WTC11 (cell line): Measurements from ENCODE around the gene SFT2D2. TPM values are rescaled to one million over a fixed set of nuclear protein-coding genes. Genes with fewer than 3 reads are reported as not detected.

Experiments used
- ARID4B ChIP-seq: sonication (generic); formaldehyde crosslinking; IDR thresholded peaks from 2 replicates; pipeline ENCODE4 v1.8.0; 2023; ENCODE audit warnings: missing genetic modification reagents, mild to moderate bottlenecking, borderline replicate concordance
- ATF6 ChIP-seq: sonication (generic); formaldehyde crosslinking; IDR thresholded peaks from 2 replicates; pipeline ENCODE4 v1.8.1; 2023; ENCODE audit warnings: mild to moderate bottlenecking, missing genetic modification reagents
- CTCF ChIP-seq: fragments of 200-600 bp; IDR thresholded peaks from 2 replicates; pipeline ENCODE4 v1.8.0; 2022; ENCODE audit warnings: antibody characterized with exemption
- GABPB1 ChIP-seq: sonication (generic); formaldehyde crosslinking; IDR thresholded peaks from 2 replicates; pipeline ENCODE4 v1.8.1; 2023; ENCODE audit warnings: mild to moderate bottlenecking, missing genetic modification reagents
- IRF1 ChIP-seq: sonication (generic); formaldehyde crosslinking; IDR thresholded peaks from 2 replicates; pipeline ENCODE4 v1.8.0; 2023; ENCODE audit warnings: missing genetic modification reagents
- JUN ChIP-seq: sonication (generic); formaldehyde crosslinking; IDR thresholded peaks from 2 replicates; pipeline ENCODE4 v1.8.0; 2023; ENCODE audit warnings: mild to moderate bottlenecking, missing genetic modification reagents
- MLX ChIP-seq: sonication (generic); formaldehyde crosslinking; IDR thresholded peaks from 2 replicates; pipeline ENCODE4 v1.8.1; 2023; ENCODE audit warnings: mild to moderate bottlenecking, missing genetic modification reagents, moderate library complexity
- NR1H2 ChIP-seq: sonication (generic); formaldehyde crosslinking; IDR thresholded peaks from 2 replicates; pipeline ENCODE4 v1.9.0; 2021; ENCODE audit warnings: mild to moderate bottlenecking, moderate library complexity, missing genetic modification reagents
- NR3C1 ChIP-seq: sonication (generic); formaldehyde crosslinking; conservative IDR thresholded peaks from 2 replicates; pipeline ENCODE4 v1.8.1; 2023; ENCODE audit warnings: low read depth, mild to moderate bottlenecking, missing genetic modification reagents
- PREB ChIP-seq: sonication (generic); formaldehyde crosslinking; IDR thresholded peaks from 2 replicates; pipeline ENCODE4 v1.8.1; 2022; ENCODE audit warnings: mild to moderate bottlenecking, missing genetic modification reagents, moderate library complexity, borderline replicate concordance
- SP1 ChIP-seq: sonication (generic); formaldehyde crosslinking; conservative IDR thresholded peaks from 2 replicates; pipeline ENCODE4 v1.8.1; 2022; ENCODE audit warnings: missing genetic modification reagents
- TEAD1 ChIP-seq: sonication (generic); formaldehyde crosslinking; IDR thresholded peaks from 2 replicates; pipeline ENCODE4 v1.8.0; 2022; ENCODE audit warnings: mild to moderate bottlenecking, missing genetic modification reagents
- TEAD4 ChIP-seq: sonication (generic); formaldehyde crosslinking; IDR thresholded peaks from 2 replicates; pipeline ENCODE4 v1.8.0; 2022; ENCODE audit warnings: mild to moderate bottlenecking, missing genetic modification reagents
- USF2 ChIP-seq: sonication (generic); formaldehyde crosslinking; IDR thresholded peaks from 2 replicates; pipeline ENCODE4 v1.8.1; 2023; ENCODE audit warnings: mild to moderate bottlenecking, missing genetic modification reagents, moderate library complexity
- ZNF138 ChIP-seq: sonication (generic); formaldehyde crosslinking; conservative IDR thresholded peaks from 2 replicates; pipeline ENCODE4 v1.8.1; 2022; ENCODE audit warnings: mild to moderate bottlenecking, moderate library complexity, missing genetic modification reagents
- ZNF281 ChIP-seq: sonication (generic); formaldehyde crosslinking; IDR thresholded peaks from 2 replicates; pipeline ENCODE4 v1.8.0; 2023; ENCODE audit warnings: mild to moderate bottlenecking, missing genetic modification reagents
- ZNF317 ChIP-seq: sonication (generic); formaldehyde crosslinking; IDR thresholded peaks from 2 replicates; pipeline ENCODE4 v1.8.1; 2023; ENCODE audit warnings: low read depth, mild to moderate bottlenecking, moderate library complexity, missing genetic modification reagents, borderline replicate concordance
- ZNF396 ChIP-seq: fragments of 250-450 bp; sonication (Bioruptor Pico); IDR thresholded peaks from 2 replicates; pipeline ENCODE4 v1.8.0; 2021; ENCODE audit warnings: mild to moderate bottlenecking, moderate library complexity, borderline replicate concordance
- ZNF425 ChIP-seq: fragments of 250-450 bp; sonication (Bioruptor Pico); conservative IDR thresholded peaks from 2 replicates; pipeline ENCODE4 v1.9.0; 2021; ENCODE audit warnings: mild to moderate bottlenecking
- ZNF671 ChIP-seq: fragments of 250-450 bp; sonication (Bioruptor Pico); IDR thresholded peaks from 2 replicates; pipeline ENCODE4 v1.8.0; 2021; ENCODE audit warnings: mild to moderate bottlenecking
- total RNA-seq: library from RNA; stranded (reverse); gene quantifications from 3 replicates; pipeline ENCODE4 v1.2.3, GENCODE V29; 2021

Gene SFT2D2
- total RNA-seq, 1 experiment from 2014 or later: 23.2 TPM

- no peak for TF ChIP-seq ZNF425 (CRISPR knock-in tag)
- peak; percentile 70 for TF ChIP-seq ARID4B (CRISPR knock-in tag)
- no peak for TF ChIP-seq NR1H2 (CRISPR knock-in tag)
- peak; percentile 95; the same call in 1 of the 2 replicates for TF ChIP-seq SP1 (CRISPR knock-in tag)
- TF ChIP-seq PREB (CRISPR knock-in tag): no peak
- TF ChIP-seq MLX (CRISPR knock-in tag): no peak
- no peak for TF ChIP-seq ZNF281 (CRISPR knock-in tag)
- peak; percentile 81; the same call in 1 of the 2 replicates for TF ChIP-seq TEAD1 (CRISPR knock-in tag)
- peak; percentile 61; the same call in 1 of the 2 replicates for TF ChIP-seq CTCF
- TF ChIP-seq GABPB1 (CRISPR knock-in tag): peak; percentile 86
- TF ChIP-seq NR3C1 (CRISPR knock-in tag): no peak
- no peak for TF ChIP-seq ZNF671 (CRISPR knock-in tag)
- no peak for TF ChIP-seq ZNF396 (CRISPR knock-in tag)
- TF ChIP-seq TEAD4 (CRISPR knock-in tag): no peak
- no peak for TF ChIP-seq IRF1 (CRISPR knock-in tag)
- TF ChIP-seq JUN: no peak
- no peak for TF ChIP-seq ZNF317 (CRISPR knock-in tag)
- TF ChIP-seq ATF6 (CRISPR knock-in tag): no peak
- no peak for TF ChIP-seq USF2 (CRISPR knock-in tag)
- no peak for TF ChIP-seq ZNF138 (CRISPR knock-in tag)
Observed at GRCh38 chr1:168178638-168179437, 47.0 kb upstream of the SFT2D2 start, which contains the start of gene TIPRL (continued).
